GM13976 (cell line): ENCODE measurements around the gene UBTD2.
"Not testable (repeated sequence)": the region's sequence is repeated elsewhere in the genome, so short reads cannot be mapped to it uniquely, and the experiment has no call there.

ENCODE experiments used
- DNase-seq: peaks from one replicate; pipeline ENCODE4 v3.0.0; 2012; ENCODE audit warnings: low spot score
- in situ Hi-C: fragments of 300-500 bp; cut with MboI; formaldehyde crosslinking; loops from one replicate; pipeline ENCODE4 v1.12.0; 2022; ENCODE audit warnings: low sequenced_read_pairs, mixed read lengths, inconsistent platforms; ENCODE audit not compliant: unreplicated experiment
- TF ChIP-seq, protein P1 (sequence below): IDR thresholded peaks from 2 replicates; pipeline ENCODE4 v1.5.1; 2012; ENCODE audit warnings: borderline replicate concordance, mild to moderate bottlenecking; ENCODE audit not compliant: insufficient read depth; ENCODE audit errors: extremely low read depth, missing control alignments, control extremely low read depth

Gene UBTD2

DNA sequence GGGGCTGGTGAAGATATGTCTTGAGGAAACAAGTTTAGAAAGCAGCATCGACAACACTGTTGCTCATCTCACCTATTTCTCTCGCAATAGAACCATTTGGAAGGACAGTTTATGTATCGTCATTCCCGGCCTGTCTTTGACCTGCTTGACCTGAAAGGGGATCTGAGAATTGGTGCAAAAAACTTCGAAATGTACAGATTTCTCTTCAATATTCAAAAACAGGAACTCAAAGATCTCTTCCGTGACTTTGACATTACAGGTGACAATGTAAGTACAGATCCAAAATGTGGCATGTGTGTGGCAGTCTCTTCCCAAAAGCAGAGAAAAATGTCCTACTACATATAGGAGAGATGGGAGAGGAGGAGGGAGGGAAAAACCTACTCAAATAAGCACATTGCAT lies 83.1 kb downstream of the UBTD2 start:
- TF ChIP-seq, protein P1, sequence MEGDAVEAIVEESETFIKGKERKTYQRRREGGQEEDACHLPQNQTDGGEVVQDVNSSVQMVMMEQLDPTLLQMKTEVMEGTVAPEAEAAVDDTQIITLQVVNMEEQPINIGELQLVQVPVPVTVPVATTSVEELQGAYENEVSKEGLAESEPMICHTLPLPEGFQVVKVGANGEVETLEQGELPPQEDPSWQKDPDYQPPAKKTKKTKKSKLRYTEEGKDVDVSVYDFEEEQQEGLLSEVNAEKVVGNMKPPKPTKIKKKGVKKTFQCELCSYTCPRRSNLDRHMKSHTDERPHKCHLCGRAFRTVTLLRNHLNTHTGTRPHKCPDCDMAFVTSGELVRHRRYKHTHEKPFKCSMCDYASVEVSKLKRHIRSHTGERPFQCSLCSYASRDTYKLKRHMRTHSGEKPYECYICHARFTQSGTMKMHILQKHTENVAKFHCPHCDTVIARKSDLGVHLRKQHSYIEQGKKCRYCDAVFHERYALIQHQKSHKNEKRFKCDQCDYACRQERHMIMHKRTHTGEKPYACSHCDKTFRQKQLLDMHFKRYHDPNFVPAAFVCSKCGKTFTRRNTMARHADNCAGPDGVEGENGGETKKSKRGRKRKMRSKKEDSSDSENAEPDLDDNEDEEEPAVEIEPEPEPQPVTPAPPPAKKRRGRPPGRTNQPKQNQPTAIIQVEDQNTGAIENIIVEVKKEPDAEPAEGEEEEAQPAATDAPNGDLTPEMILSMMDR: no peak
- no peak for DNase-seq
- in situ Hi-C loops: no loop called here

DNA sequence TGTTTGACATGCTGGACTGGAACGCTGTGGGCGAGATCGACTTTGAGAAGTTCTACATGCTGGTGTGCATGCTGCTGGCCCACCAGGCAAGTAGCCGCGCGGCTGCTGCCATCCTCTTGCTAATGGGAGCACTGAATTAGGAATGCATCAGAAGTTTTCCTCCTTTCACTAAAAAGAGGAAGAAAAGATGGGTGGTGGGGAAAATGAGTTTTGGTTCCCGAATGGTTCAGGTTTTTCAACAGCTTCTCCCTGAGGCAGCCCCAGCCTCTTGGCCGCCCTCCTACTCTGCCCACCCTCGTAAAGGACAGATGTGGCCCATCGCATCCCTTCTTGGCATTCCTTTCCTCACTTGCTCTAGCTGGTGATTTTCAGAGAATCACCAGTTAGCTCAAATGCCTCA lies 84.1 kb downstream of the UBTD2 start:
- no peak for DNase-seq
- in situ Hi-C loops: no loop called here
- TF ChIP-seq, protein P1: no peak

DNA sequence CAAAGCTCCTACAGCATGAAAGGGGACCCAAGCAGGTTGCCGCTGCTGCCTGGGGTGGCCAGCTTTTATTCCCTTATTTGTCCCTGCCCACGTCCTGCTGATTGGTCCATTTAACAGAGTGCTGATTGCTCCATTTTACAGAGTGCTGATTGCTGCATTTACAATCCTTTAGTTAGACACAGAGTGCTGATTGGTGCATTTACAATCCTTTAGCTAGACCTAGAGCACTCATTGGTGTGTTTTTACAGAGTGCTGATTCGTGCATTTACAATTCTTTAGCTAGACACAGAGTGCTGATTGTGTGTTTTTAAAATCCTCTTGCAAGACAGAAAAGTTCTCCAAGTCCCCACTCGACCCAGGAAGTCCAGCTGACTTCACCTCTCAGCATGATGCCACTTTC lies 85.8 kb downstream of the UBTD2 start:
- DNase-seq, in situ Hi-C loops: not testable (repeated sequence)

DNA sequence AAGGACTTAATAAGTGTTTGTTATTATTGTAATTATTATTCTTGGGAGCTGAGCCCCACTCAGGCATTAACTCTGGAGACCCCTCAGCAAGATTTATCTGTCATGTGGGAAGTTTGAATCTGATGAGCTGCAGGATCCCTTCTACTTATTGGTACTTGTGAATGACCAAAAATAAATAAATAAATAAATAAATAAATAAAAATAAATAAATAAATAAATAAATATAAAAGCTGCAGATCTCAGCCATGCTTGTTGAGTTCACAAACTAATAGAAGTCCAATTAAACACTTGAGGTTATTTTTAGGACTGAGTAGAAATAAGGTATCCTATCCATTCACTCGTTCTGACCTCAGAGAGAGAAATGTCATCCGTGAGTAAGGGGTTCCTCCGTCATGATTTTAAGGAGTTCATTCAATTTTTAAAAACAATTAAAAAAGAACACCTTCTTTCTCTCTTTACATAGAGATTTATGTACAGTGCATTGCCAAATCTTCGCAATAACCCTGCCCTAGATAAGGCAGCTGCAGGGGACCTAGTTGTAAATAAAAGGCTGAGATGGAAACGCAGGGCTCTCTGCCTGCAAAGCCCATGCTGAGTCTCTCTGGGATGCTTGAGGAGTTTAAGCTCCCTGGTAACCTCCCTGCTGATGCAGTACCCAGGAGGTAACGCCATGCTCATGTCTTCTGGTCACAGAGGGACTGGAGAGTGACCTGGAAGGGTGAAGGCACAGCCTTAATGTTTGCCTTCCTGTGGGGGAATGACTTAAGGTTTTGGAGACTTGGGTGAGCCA lies 88.4 kb downstream of the UBTD2 start:
- no peak for DNase-seq
- TF ChIP-seq, protein P1: no peak
- in situ Hi-C loops: no loop called here

DNA sequence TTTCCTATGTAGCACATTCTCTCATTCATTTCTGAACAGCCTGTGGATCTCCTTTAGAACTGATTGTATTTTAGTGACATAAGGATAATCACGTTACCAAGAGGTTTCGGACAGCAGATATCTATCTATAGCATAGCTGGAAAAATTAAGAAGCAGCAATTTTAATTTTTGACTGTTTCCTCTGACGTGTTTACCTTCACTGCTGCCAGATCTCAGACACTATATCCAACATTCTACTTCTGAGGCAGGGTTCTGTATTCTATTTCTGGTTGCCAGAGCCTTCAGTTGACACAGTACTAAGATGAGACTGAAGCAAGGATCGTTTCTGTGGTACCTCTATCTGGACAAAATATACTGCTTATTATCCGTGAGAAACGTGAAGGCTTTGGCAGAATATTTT lies 89.7 kb downstream of the UBTD2 start, which contains the start of gene EFCAB9:
TSS of gene EFCAB9 (plus strand) at position 301 of the 400 bp plus-strand sequence. CDS start at position 302, 1 bp downstream.
- TF ChIP-seq, protein P1: no peak
- DNase-seq: no peak
- in situ Hi-C loops: no loop called here

DNA sequence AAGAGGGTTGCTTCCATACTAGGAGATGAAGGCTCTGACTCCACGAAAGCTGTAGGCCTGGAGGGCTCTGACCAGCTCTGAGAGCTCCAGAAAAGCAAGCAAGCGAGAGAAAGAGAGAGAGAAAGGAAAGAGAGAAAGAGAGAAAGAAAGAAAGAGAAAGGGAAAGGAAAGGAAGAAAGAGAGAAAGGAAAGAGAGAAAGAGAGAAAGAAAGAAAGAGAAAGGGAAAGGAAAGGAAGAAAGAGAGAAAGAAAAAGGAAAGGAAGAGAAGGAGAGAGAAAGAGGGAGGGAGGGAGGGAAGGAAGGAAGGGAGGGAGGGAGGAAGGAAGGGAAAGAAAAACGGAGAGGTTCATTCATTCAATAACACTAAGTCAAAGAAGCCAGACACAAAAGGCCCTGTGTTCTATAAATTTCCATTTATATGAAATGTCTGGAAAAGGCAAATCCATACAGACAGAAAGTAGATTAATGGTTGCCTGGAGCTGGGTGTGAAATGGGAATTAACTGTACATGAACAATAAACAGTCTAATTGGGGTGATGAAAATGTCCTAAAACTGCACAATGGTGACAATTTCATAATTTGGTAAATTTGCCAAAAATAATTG lies 93.8 kb downstream of the UBTD2 start:
- TF ChIP-seq, protein P1: no peak
- DNase-seq: no peak
- in situ Hi-C loops: no loop called here
